ENCODE measurements around the gene TRIM2. TPM values are rescaled to one million over a fixed set of nuclear protein-coding genes. Genes with fewer than 3 reads are reported as not detected.

Gene TRIM2
- polyA plus RNA-seq, 3 donors: 0.50 to 0.96 (median 0.76) TPM

GRCh38 chr4:153179100-153179499 is 25.1 kb upstream of the TRIM2 start:
- Histone ChIP-seq H3K9me3 (replicated peaks in 1 of 2; ENCODE audit: control insufficient read depth in 1 of 2, insufficient read depth in 1 of 2, low read length in 2 of 2) (no peaks in the 10 kb centered on the region), H2AFZ (ENCODE audit: insufficient read depth, low read depth, low read length, poor library complexity, severe bottlenecking) (no peak overlapping the region), H3K4me2 (replicated peaks; ENCODE audit: extremely low read depth, low read length, poor library complexity, severe bottlenecking) (no peak overlapping the region), H3K36me3 (replicated peaks in 1 of 2; ENCODE audit: control insufficient read depth in 1 of 2, insufficient read depth in 2 of 2, low read length in 2 of 2) (no peaks in the 10 kb centered on the region), H4K20me1 (ENCODE audit: insufficient read depth, low read length) (no peaks in the 10 kb centered on the region), H3K79me2 (ENCODE audit: insufficient read depth, low read length) (no peaks in the 10 kb centered on the region), H3K27ac (ENCODE audit: low read depth in 1 of 2, low read length in 2 of 2) (no peak overlapping the region), H3K4me1 (ENCODE audit: control insufficient read depth in 1 of 2, insufficient read depth in 2 of 2, low read length in 2 of 2) (no peaks in the 10 kb centered on the region), H3K9ac (ENCODE audit: insufficient read depth, low read length, poor library complexity, severe bottlenecking) (no peak overlapping the region), H3K4me3 (replicated peaks in 1 of 3; ENCODE audit: low read depth in 2 of 3, low read length in 3 of 3) (no peak overlapping the region), H3K27me3 (ENCODE audit: control insufficient read depth in 2 of 2, insufficient read depth in 2 of 2, low read length in 2 of 2) (no peaks in the 10 kb centered on the region)
- Mint-ChIP-seq H3K4me3 (no peak overlapping the region), H3K27ac (no peak overlapping the region), H3K4me1 (no peaks in the 10 kb centered on the region), H3K36me3 (no peaks in the 10 kb centered on the region), H3K9me3 (peaks cover 0 to 2% (median 0%) of the 10 kb centered on the region in 7 donors), H3K27me3 (ENCODE audit: low read depth in 3 of 3) (peaks cover 2 to 8% (median 4%) of the 10 kb centered on the region in 3 donors)
- DNase-seq: no peak
- TF ChIP-seq CTCF (IDR thresholded peaks at IDR 0.05): no peak
- intact Hi-C loops (cut with micrococcal nuclease): no loop called here

GRCh38 chr4:153181293-153181692 is 22.9 kb upstream of the TRIM2 start:
- H3K27ac Mint-ChIP-seq: no peak overlapping the region
- H3K79me2 ChIP-seq (ENCODE audit: insufficient read depth, low read length): no peaks in the 10 kb centered on the region
- H3K9me3 ChIP-seq (replicated peaks in 1 of 2; ENCODE audit: control insufficient read depth in 1 of 2, insufficient read depth in 1 of 2, low read length in 2 of 2): no peaks in the 10 kb centered on the region
- H3K4me3 Mint-ChIP-seq: no peak overlapping the region
- H3K9me3 Mint-ChIP-seq: peaks cover 0 to 2% (median 0%) of the 10 kb centered on the region in 7 donors
- H3K27me3 ChIP-seq (ENCODE audit: control insufficient read depth in 2 of 2, insufficient read depth in 2 of 2, low read length in 2 of 2): no peaks in the 10 kb centered on the region
- no peaks in the 10 kb centered on the region for H3K4me1 ChIP-seq (ENCODE audit: control insufficient read depth in 1 of 2, insufficient read depth in 2 of 2, low read length in 2 of 2)
- H3K4me1 Mint-ChIP-seq: no peaks in the 10 kb centered on the region
- intact Hi-C loops (cut with micrococcal nuclease): no loop called here
- no peak for DNase-seq
- no peak overlapping the region for H3K4me3 ChIP-seq (replicated peaks in 1 of 3; ENCODE audit: low read depth in 2 of 3, low read length in 3 of 3)
- H3K36me3 ChIP-seq (replicated peaks in 1 of 2; ENCODE audit: control insufficient read depth in 1 of 2, insufficient read depth in 2 of 2, low read length in 2 of 2): no peaks in the 10 kb centered on the region
- H3K36me3 Mint-ChIP-seq: no peaks in the 10 kb centered on the region
- WGBS (ENCODE audit: insufficient coverage): 100% methylated on average over 4 of the region's 6 CpGs
- H3K4me2 ChIP-seq (replicated peaks; ENCODE audit: extremely low read depth, low read length, poor library complexity, severe bottlenecking): no peak overlapping the region
- TF ChIP-seq CTCF (IDR thresholded peaks at IDR 0.05): no peak
- no peak overlapping the region for H3K27ac ChIP-seq (ENCODE audit: low read depth in 1 of 2, low read length in 2 of 2)
- H3K27me3 Mint-ChIP-seq (ENCODE audit: low read depth in 3 of 3): peaks cover 4 to 5% (median 5%) of the 10 kb centered on the region in 3 donors
- H4K20me1 ChIP-seq (ENCODE audit: insufficient read depth, low read length): no peaks in the 10 kb centered on the region
- H2AFZ ChIP-seq (ENCODE audit: insufficient read depth, low read depth, low read length, poor library complexity, severe bottlenecking): no peak overlapping the region
- H3K9ac ChIP-seq (ENCODE audit: insufficient read depth, low read length, poor library complexity, severe bottlenecking): no peak overlapping the region

Measured in CD14-positive monocyte (primary cell).